CD4-positive, alpha-beta T cell (primary cell): Measurements from ENCODE around the gene ZNF804B. TPM values are rescaled to one million over a fixed set of nuclear protein-coding genes. Genes with fewer than 3 reads are reported as not detected.

ENCODE experiments used
- ATAC-seq: fragments of 200-7000 bp; cut with Tn5 transposase; one replicate; pipeline ENCODE4 v1.10.0; 2022; ENCODE audit warnings: mild to moderate bottlenecking; ENCODE audit not compliant: poor library complexity
- CTCF ChIA-PET: fragments of 350-600 bp; sonication (Branson Sonifier 250); formaldehyde crosslinking; loops from one replicate; lab custom pipeline; 2021; ENCODE audit warnings: antibody characterized with exemption, inconsistent platforms; lab: Charles Lee
- POLR2A ChIA-PET: fragments of 350-600 bp; sonication (Branson Sonifier 250); formaldehyde crosslinking; loops from one replicate; lab custom pipeline; 2021; ENCODE audit warnings: antibody characterized with exemption, inconsistent platforms; lab: Charles Lee
- DNase-seq, 14 experiments: peaks; one replicate each; pipeline ENCODE4 v3.0.0-alpha.2; 2013 to 2020; ENCODE audit warnings: mixed read lengths in 2 of 14
- H3K27ac ChIP-seq, 2 donors: one replicate each; pipeline versions ENCODE4 v1.5.1 to v1.7.0; 2013; ENCODE audit warnings: low read length in 2 of 2, low read depth in 1 of 2, mild to moderate bottlenecking in 1 of 2
- H3K27me3 ChIP-seq, 2 experiments: 1 replicate in 1 of 2; 2 replicates in 1 of 2; pipeline versions ENCODE4 v1.6.1 to v1.7.0; 2013; ENCODE audit warnings: low read length in 2 of 2, control low read depth in 1 of 2, mild to moderate bottlenecking in 1 of 2, moderate library complexity in 1 of 2; ENCODE audit not compliant: insufficient read depth in 2 of 2, control insufficient read depth in 1 of 2
- H3K36me3 ChIP-seq: one replicate; pipeline ENCODE4 v1.6.1; 2013; ENCODE audit warnings: low read length, control low read depth; ENCODE audit not compliant: insufficient read depth
- H3K4me1 ChIP-seq: one replicate; pipeline ENCODE4 v1.6.1; 2013; ENCODE audit warnings: low read length, control low read depth; ENCODE audit not compliant: insufficient read depth
- H3K4me3 ChIP-seq: one replicate; pipeline ENCODE4 v1.5.1; 2013; ENCODE audit warnings: mild to moderate bottlenecking, low read length, moderate library complexity
- H3K9me3 ChIP-seq, 2 experiments: 1 replicate in 1 of 2; 2 replicates in 1 of 2; pipeline versions ENCODE4 v1.6.1 to v1.7.0; 2013; ENCODE audit warnings: low read length in 2 of 2, mild to moderate bottlenecking in 2 of 2, control low read depth in 1 of 2, moderate library complexity in 1 of 2; ENCODE audit not compliant: control insufficient read depth in 1 of 2, insufficient read depth in 1 of 2
- H3K27ac Mint-ChIP-seq: one replicate; pipeline ENCODE4 v1.8.0; 2020; ENCODE audit warnings: mixed read lengths
- H3K27me3 Mint-ChIP-seq: one replicate; pipeline ENCODE4 v1.8.0; 2021; ENCODE audit warnings: mixed read lengths
- H3K36me3 Mint-ChIP-seq: one replicate; pipeline ENCODE4 v1.8.0; 2021; ENCODE audit warnings: low read depth, mixed read lengths
- H3K4me1 Mint-ChIP-seq: one replicate; pipeline ENCODE4 v1.8.0; 2021; ENCODE audit warnings: low read depth, mixed read lengths
- H3K4me3 Mint-ChIP-seq: one replicate; pipeline ENCODE4 v1.8.0; 2020; ENCODE audit warnings: mild to moderate bottlenecking, mixed read lengths
- H3K9me3 Mint-ChIP-seq: one replicate; pipeline ENCODE4 v1.8.0; 2020; ENCODE audit warnings: mixed read lengths
- CTCF ChIP-seq: fragments of 200-600 bp; IDR thresholded peaks from one replicate; pipeline ENCODE4 v1.8.0; 2022; ENCODE audit warnings: antibody characterized with exemption, mild to moderate bottlenecking
- intact Hi-C, 2 experiments: fragments of 100-400 bp; cut with DNase I in 1 of 2; cut with micrococcal nuclease in 1 of 2; formaldehyde crosslinking; loops; one replicate each; pipeline versions ENCODE4 v1.15.1 to v1.9.0; 2023 to 2025; cut with DNase I, micrococcal nuclease
- total RNA-seq, 174 experiments: library from RNA in 2 of 174; stranded (reverse) in 2 of 174; gene quantifications; one replicate each; pipeline ENCODE4 v1.2.3 and lab custom pipeline; 2021 to 2026

ZNF804B gene
- total RNA-seq, 2 experiments from 2014 or later, result not detected

DNA sequence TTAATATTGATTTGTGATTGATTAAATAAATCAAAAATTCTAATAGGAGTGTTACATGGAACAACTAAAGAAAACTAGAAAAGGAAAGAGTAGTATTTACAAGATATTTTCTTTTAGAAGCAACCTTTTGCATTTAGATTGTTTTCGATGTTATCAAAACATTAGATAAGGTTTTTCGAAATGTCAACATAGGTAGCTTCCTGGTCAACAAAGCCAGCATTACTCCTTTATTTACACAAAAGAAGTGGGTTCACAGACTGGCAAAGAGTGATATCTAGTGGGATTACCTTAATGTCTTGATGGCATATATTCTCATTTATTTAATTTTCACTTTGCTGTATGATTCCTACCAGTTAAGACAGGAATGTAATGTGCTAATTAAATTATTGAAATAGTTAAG is 153.4 kb downstream of the ZNF804B start:
- Histone ChIP-seq H3K27me3 (no peaks in the 10 kb centered on the region), H3K27ac (no peak overlapping the region), H3K9me3 (no peaks in the 10 kb centered on the region), H3K4me1 (no peaks in the 10 kb centered on the region), H3K36me3 (no peaks in the 10 kb centered on the region), H3K4me3 (no peak overlapping the region)
- no peak overlapping the region for H3K27ac Mint-ChIP-seq
- no peak for ATAC-seq
- no peak for TF ChIP-seq CTCF
- intact Hi-C loops, result no loop called here
- H3K36me3 Mint-ChIP-seq, result no peaks in the 10 kb centered on the region
- no peaks in the 10 kb centered on the region for H3K9me3 Mint-ChIP-seq
- no peak overlapping the region for H3K4me3 Mint-ChIP-seq
- no peaks in the 10 kb centered on the region for H3K4me1 Mint-ChIP-seq
- ChIA-PET CTCF (no interaction called here), POLR2A (no interaction called here)
- no peak for DNase-seq
- H3K27me3 Mint-ChIP-seq, result no peaks in the 10 kb centered on the region

- no peak overlapping the region for H3K4me3 ChIP-seq
- ChIA-PET POLR2A (no interaction called here), CTCF (no interaction called here)
- no peak overlapping the region for H3K27ac Mint-ChIP-seq
- DNase-seq (no peak), ATAC-seq (no peak)
- no peak overlapping the region for H3K27ac ChIP-seq
- H3K9me3 Mint-ChIP-seq, result no peaks in the 10 kb centered on the region
- no peak for TF ChIP-seq CTCF
- H3K36me3 ChIP-seq, result no peaks in the 10 kb centered on the region
- no peaks in the 10 kb centered on the region for H3K27me3 ChIP-seq
- no peaks in the 10 kb centered on the region for H3K9me3 ChIP-seq
- H3K36me3 Mint-ChIP-seq, result no peaks in the 10 kb centered on the region
- intact Hi-C loops, result no loop called here
- H3K4me3 Mint-ChIP-seq, result no peak overlapping the region
- H3K4me1 Mint-ChIP-seq, result no peaks in the 10 kb centered on the region
- H3K4me1 ChIP-seq, result no peaks in the 10 kb centered on the region
- no peaks in the 10 kb centered on the region for H3K27me3 Mint-ChIP-seq
Measured at GRCh38 chr7:88915615-88916014, 156.1 kb downstream of the ZNF804B start.

GRCh38 chr7:88919478-88920131 is 160.1 kb downstream of the ZNF804B start:
- no peak overlapping the region for H3K4me3 ChIP-seq
- ChIA-PET CTCF (no interaction called here), POLR2A (no interaction called here)
- no peaks in the 10 kb centered on the region for H3K4me1 Mint-ChIP-seq
- ATAC-seq (no peak), DNase-seq (no peak)
- no peaks in the 10 kb centered on the region for H3K9me3 ChIP-seq
- no peak overlapping the region for H3K27ac Mint-ChIP-seq
- H3K27me3 Mint-ChIP-seq, result no peaks in the 10 kb centered on the region
- intact Hi-C loops, result no loop called here
- no peak overlapping the region for H3K4me3 Mint-ChIP-seq
- H3K36me3 Mint-ChIP-seq, result no peaks in the 10 kb centered on the region
- no peak overlapping the region for H3K27ac ChIP-seq
- H3K9me3 Mint-ChIP-seq, result no peaks in the 10 kb centered on the region
- no peaks in the 10 kb centered on the region for H3K27me3 ChIP-seq
- H3K36me3 ChIP-seq, result no peaks in the 10 kb centered on the region
- H3K4me1 ChIP-seq, result no peaks in the 10 kb centered on the region
- TF ChIP-seq CTCF, result no peak
